ENCODE measurements around the gene SEPTIN5.

SEPTIN5 gene

DNA sequence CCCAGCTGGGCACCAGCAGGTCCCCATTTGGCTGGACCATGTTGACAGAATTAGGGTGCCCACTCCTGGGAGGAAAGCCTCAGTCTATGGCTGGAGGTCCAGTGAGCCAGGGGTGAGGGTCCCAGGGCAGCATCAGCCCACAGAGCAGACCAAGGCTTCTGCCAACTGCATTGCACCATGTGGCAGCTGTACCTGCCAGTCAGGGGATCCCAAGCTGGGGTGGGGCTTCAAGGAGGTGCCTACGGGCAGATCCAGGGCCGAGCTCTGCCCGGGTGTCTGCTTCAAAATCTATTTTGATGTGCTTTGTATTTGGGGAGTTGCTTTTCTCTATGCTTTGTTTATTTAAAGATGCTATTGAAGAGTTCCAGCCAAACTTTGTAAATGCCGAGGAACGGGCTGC is 19.5 kb downstream of the SEPTIN5 start:
- DNase-seq (ENCODE audit: low spot score), result no peak

DNA sequence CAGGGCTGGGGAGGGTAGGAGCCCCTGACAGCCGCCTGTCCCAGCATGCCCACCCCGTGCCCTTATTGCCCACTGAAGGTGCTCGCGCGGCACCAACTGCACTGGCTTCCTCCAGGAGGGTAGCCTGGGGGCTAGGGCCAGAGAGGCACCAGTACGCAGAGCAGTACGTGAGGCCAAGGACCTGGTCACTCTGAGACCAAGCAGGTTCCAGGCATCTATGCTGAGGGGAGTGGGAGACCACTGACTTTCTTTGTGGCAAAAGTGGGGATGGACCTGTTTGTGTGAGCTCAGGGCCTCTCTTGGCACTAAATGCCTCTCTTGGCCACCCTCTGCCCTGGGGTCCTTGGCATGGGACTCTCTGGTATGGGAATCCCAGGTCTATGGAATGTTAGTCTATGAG is 19.9 kb downstream of the SEPTIN5 start:
- DNase-seq (ENCODE audit: low spot score), result no peak

DNA sequence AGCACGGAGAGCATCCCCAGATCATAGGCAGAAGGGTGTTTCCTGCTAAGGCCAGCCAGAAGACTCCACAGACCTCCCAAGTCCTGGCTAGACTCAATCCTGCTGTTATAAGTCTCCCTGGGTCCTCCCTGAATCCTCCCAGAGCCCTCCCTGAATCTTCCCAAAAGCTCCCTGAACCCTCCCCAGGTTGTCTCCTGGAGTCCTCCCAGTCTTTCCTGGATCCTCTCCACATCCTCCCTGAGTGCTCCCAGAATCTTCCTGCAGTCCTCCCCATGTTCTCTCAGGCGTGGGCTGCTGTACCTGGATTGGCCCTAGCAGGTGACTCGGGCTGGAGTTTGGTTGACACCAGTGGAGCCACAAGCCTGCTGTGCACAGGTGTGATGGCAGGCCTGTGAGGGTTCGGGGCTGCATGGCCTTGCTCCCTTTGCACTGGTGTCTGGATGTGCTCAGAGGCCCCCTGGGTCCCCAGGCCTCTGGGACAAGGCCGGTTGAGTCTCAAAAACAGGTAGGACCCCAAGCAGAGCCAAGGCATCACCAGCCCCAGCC is 20.6 kb downstream of the SEPTIN5 start:
- no peak for DNase-seq (ENCODE audit: low spot score)

DNA sequence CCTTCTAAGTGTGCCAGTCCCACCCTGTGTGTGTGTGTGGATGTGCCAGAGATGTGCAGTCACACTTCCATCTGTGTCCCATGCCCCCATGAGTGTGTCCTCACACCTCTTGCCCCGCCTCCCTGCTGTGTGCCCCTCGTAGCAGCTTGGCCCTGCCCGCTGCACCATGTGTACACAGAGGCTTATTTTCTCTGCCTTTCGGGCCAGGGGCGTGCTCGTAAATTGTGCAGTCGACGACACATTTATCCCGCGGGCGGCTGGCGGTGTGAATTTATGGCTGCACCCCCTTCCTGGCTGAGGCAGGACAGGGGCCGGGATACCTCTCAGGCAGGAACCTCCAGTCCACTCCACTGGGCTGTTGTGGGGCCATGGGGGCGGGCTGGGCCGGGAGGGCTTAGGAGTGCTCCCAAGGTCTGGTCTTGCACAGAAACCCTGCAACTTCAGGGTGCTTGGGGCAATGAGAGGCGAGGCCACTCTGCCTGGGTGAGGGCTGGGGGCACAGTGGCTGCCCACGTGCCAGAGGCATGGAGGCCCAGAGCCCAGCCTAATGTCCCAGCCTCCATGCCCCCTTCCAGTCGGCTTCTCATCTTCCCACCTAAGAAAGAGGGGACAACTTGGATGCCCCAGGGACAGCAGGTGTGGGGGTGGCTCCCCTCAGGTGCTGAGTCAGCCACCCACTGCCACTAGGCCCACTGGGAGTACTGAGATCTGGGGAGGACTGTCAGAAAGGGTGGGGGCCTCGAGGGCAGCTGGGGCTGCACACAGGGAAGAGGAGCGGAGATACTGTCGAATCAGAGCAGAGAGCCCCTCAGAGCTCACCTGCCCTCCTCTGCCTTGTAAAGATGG is 21.6 kb downstream of the SEPTIN5 start:
- no peak for DNase-seq (ENCODE audit: low spot score)

DNA sequence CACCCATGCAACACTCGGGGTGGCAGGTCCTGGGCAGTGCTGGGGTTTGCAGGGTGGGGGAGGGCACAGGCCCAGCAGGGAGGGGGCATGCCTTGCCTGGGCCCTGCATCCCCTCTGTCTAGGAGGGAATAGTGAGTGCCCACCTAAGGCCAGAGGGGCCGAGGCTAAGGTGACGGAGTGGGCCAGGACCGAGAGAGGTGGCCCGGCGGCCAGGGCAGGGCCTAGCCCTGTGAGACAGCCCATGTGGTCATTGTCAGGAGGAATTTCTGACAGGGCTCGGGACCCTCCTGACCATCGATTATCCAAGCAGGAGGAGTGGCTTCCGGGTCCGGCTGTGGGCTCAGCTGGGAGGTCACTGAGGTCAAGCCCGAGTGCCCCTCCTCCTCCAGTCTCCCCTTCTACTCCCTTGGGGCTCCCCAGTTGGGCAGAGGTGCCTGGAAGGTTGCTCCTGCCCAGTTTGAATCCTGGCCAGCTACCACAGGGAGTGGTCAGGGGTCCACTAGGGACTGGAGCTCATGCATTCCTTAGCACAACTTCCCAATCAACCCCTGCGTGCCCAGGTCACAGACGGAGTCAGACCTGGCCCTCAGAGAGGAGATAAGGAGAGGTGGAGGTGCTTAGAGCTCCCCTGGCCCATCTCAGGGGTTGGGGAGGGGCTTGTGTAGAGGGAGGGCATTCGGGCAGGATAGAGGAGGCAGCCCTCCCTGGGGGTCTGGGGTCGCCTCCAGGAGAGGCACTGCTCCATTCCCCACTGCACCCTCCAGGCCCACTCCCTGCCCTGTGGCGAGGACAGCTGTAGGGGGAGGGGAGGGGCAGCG is 23.8 kb downstream of the SEPTIN5 start:
- DNase-seq (ENCODE audit: low spot score), result no peak

DNA sequence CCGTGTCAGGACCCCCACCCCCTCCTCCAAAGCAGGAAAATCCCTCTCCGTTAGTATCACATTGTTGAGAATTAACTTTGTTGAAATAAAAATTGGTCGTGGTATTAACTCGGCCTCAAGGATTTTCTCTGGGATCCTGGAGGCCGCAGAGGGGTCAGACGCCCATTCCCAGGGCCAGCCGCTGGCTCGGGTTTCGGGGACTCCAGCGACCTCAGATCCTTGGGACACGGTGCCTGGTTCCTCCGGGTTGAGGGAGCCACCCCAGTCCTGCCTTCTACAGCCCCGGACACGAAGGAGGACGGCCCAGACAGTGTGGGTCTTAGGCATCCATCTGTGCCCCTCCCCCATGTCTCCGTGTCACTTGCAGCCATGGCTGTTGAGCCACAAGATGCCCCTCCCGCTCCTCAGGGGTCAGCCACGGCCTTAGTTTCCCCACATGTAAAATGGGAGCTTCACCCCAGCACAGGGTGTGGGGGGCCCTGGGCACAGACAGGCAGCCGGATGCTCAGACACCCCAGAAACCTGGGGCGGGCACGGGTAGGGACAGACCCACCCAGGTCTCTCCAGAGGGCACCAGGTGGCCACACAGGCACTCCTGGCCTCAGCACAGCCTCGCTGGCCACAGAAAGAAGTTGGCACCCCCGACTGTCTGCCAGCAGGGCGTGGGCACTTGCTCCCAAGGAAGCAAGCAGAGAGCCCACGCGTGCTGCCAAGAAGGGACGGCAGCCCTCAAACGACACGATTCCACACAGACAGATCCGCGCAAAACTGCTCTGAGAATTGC is 24.6 kb downstream of the SEPTIN5 start:
- DNase-seq (ENCODE audit: low spot score), result no peak

DNA sequence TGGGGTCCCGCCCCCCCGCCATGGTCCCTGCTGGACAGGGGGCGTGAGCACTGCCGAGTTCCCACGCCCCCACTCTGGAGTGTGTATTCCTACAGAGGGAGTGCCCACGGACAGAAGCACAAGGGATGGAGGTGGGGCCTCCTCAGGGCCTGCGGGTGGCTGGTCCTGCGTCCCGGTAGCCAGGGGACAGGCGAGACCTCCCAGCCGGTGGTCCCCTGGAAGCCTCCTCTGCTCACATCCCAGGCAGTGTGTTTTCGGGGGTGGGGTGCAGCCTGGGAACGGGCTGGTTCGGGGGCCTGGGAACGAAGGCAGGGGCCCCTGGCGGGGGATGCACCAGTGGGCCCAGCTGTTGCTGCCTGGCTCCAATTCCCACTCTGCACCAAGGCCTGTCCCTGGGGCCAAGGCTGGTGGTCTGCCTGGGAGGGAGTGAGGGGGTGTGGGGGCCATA is 25.2 kb downstream of the SEPTIN5 start:
- no peak for DNase-seq (ENCODE audit: low spot score)

DNA sequence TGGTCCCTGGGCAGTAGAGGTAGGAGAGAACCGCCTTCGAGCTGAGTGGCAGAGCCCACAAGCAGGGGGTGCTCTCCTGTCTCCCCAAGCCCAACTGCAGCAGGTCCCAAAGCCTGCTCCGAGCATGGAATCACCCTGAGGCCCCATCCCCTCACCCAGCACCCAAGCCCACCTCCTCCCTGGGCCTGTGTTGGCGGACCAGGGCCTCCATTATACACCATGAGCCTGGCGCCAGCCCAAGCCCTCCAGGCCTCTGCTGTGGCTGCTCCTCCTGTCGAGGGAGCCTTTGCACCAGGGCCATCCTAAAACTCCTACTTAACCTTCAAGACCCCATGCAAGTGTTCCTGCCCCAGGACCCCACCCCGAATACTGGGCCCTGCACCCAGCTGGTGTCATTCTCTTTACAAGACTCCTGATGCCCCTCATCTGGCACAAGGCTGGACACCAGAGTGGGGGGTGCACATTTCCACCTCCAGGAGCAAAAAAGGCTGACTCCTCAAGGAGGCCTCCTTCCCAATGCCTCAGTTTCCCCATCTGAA is 25.7 kb downstream of the SEPTIN5 start:
- DNase-seq (ENCODE audit: low spot score), result no peak

DNA sequence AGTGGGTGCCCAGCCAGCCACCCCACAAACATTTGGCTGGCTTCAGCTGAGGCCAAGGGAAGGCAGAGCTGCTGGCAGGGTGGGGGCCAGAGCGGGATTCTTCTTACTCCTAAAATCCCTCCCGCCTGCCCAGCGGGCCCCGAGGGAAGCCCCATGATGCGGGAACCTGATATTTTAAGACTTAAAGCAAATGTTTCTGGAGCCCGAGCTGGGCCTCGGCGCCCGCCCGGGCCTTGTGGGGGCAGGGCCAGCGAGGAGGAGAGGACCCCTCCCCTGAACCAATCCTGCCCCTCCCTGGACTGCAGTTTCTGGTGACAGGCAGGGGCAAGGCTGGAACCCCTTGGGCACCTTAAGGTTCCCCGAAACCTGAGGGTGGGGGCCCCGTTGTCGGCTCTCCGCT is 26.3 kb downstream of the SEPTIN5 start:
- no peak for DNase-seq (ENCODE audit: low spot score)

DNA sequence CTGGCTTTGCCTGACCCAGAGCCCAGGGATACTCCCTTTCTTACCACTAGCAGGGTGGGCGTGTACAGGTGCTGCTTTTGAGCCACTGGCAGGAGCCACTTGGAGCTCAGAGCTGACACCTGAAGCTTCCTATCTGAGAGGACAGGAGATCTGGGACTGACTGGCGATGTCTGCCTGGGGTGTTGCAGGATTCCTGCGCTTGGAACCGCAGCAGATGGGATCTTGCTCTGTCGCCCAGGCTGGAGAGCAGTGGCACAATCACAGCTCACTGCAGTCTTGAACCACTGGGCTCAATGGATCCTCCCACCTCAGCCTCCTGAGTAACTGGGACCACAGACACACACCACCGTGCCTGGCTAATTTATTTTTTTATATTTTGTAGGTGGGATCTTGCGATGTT is 26.8 kb downstream of the SEPTIN5 start:
- no peak for DNase-seq (ENCODE audit: low spot score)

DNA sequence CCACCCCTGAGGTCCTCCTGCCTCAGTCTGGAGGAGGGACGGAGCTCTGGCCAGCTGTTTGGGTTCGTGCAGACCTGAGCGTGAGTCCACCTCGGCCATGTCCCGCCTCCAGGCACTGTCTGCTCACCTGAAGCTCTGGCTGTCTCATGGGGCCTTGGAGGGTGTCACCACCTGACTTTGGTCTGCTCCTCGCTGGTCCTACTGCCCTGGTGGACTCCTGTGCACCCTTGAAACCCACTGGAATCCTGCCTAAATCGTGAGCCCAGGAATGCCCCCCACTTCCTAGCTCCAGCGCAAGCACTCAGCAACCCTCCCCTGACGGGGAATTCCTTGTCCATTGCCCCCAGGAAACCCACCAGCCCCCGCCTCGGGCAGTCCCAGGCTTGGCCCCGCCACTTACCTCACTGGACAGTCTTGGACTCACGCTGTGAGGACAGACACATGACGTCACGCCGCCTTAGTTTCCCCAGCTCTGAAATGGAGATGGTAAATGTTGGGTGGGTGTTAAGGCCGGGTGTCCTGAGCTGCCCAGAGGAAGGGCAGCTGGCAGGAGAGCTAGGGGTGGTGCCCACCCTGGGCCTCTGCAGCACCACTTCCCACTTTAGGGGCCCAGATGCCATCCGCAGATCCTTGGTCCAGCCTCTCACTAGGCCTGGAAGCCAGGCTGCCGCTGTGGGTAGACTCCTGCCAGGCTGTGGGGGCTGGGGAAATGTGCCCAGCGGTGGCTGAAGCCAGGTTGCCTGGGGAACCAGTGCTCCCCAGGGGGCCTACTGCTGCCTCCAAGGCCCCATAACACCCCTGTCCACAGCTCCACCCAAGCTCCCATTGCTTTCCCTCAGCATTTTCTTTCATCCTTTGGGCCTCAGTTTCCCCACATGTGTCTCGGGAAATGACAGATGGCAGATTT is 28.1 kb downstream of the SEPTIN5 start:
- DNase-seq (ENCODE audit: low spot score), result no peak

DNA sequence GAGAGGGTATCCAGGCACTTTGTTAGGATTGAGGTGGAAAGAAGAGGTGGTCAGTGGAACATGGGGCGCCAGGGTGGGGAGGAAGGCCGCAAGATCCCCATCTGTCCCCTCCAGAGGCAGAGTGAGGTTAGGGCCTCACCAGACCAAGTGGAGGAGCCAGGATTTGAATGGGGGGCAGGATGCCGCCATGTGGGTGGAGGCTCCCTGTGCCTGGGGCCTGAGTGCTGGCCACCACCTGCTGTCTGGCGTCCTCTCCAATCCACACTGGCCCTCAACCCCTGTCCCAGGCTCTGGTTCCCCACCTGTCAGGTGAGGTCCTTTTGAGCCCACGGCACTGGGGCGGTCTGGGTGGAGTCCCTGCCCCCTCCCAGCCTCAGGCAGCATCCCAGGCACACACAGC is 28.8 kb downstream of the SEPTIN5 start:
- no peak for DNase-seq (ENCODE audit: low spot score)

DNA sequence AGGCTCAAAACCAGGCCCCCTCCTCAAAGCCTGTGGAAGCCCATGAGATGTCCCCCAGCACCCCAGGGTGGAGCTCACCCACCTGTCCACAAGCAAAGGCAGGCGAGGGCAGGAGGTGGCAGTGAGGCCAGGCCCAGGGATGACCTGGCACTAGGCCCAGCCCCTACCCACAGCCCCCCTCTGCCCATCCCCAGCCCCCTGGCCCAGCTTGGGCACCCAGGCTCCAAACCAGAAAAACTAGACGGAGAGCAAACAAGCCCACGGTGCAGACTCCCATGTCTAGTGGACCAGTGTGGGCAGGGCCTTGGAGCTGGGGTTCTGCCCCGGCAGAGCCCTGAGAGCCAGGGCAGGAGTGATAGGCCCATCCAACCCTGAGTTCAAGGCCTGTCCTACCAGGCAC is 29.3 kb downstream of the SEPTIN5 start:
- DNase-seq (ENCODE audit: low spot score), result no peak

DNA sequence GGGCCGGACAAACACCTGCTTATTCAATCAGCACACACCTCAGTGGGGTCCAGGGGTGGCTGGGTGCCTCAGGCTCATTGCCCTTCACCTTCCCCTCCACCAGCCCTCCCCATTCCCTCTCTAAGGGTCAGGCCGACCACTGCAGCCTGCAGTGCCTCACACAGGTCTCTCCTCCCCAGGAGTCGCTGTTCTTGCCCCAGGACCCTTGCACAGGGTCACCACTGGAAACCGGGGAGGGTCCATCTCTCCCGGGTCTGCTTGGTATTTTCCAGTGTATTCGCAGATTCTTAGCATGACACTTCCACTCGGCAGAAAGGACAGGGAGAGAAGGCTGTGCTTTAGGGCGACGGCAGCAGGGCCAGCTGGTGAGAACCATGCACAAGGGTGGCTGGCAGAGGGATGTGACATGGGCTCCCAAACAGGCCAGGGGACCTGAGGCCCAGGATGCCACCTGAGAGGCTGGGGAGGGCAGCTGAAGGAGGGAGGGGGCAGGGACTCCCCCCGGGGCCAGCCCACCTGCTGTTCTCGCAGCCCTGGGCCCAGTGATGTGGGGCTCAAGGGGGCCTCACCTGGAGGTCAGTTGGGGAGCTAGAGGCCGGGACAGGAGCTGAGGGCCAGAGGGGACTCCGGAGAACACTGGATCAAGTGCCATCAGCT is 30.2 kb downstream of the SEPTIN5 start:
- DNase-seq (ENCODE audit: low spot score), result no peak

DNA sequence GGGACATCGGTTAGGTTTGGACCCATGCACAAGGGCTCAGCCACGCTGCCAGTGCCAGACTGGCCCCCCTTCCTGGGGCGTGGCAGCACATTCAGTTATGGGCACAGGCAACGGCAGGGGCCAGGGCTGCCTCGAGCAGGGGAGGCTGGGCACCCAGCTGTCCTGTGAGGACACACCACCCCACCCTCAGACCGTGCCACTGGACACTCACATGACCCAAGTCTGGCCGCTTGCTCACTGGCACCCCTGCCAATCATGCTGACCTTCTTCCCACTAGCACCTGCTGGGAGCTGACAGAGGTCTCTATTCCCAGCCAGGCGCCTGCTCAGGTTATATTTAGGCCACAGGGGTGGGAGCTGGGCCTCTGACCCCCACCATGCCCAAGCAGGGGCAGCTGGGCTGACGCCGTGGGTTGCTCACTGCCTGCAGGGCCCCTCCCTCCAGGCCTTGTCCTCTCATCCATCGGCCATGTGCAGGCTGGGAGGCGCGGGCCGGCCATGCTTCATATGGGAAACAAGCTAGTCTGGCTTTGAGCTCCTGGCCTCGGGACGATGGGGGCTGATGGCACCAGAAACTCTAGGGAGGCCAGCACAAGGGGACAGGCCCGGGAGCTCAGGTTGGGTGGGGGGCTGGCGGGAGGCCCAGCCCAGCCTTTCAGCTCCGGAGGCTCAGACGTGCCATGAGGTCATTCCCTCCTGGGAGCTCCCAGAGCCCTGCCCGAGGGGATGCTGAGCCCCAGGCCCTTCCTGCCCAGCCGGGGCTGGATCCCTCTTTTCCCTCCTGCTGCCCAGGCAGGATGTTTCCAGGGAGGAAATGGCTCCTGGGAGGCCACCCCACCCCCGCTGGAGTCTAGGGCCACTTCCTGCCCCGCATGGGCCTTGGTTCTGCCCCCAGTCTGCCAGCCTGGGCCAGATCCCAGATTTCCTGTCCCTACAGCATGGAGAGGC is 31.1 kb downstream of the SEPTIN5 start:
- no peak for DNase-seq (ENCODE audit: low spot score)

DNA sequence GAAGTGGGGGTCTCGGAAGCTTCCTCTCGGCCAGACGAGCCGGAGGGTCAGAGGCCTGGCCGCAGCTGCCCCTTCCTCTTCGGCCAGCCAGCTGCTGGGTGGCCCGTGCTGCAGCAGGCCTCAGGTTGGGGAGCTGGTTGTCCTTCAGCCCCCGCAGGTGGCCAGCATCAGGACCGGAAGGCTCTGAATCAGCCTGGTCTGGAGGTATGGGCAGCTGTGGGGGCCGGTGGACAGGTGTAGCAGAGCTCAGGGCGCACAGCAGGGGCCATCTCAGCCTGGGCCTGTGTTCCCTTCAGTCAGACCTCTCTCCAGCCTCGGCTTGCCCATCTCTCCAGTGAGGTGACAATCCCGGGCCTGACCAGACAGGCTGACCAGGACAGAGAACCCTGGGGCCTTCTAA is 32.4 kb downstream of the SEPTIN5 start:
- DNase-seq (ENCODE audit: low spot score), result no peak

DNA sequence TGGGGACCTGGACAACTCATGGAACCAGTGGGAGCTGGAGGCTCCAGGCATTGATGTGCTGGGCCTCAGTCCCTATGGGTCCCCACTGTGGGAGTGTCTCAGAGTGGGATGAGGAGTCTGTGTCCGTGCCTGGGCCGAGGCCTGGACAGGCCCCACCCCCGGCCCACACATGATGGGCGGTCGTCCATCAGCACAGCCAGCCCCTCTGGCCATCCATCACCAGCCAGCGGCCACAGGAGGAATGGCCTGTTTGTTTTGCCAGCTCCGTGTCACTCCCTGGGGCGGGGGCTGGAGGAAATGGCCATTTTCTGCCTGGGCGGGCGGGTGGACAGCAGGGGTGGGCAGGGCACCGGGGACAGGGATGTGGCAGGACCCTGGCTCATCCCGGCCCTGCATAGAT is 33.2 kb downstream of the SEPTIN5 start:
- DNase-seq (ENCODE audit: low spot score), result no peak

DNA sequence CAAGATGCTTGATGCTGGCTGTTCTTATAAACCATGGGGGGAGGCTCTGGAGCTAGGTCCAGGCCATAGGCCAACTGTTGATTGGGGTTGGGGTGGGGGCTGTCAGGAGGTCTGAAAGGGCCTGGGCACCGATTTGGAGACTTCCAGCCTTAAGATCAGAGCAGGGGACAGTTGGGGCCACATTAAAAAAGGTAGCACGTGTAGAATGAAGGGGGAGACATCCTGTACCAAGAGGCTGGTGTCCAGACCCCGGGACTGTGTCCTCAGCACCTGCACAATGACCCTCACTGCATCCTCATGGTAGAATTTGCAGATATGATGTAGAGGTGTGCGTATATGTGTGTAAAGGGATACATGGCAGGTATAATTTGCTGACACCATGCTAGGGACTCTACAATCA is 33.8 kb downstream of the SEPTIN5 start:
- DNase-seq (ENCODE audit: low spot score), result no peak

DNA sequence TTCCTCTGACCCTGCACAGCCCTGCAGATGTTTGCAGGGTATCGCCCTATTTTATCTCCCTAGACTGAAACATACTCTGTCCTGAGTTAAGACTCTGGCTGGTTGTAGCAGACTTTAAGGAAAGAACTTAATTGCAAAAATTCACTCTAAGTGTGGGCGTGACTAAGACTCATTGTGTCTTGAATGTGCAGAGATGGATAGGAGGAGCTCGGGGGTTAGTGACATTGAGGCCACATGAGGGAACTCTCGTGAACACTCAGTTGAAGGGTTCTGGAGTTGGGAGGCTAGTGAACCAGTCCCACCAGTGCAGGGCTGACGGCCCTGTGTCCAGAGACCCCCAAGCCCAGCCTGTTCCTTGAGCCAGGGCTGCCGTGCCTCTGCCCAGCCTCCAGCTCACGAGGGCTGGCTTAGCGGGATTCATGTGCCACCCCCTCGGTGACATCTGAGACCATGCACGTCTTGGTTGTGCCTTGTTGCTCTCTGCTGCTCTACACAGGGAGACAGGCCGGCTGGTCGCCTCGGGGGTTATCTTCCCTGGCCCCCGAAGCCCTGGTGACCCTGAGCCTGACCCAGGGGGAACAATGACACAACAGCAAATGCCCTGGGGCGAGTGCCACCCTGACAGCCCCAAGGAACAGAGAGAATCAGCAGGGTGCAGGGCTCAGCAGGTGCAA is 34.8 kb downstream of the SEPTIN5 start:
- DNase-seq (ENCODE audit: low spot score), result no peak
